Retinal pigment epithelial cell (primary cell): ENCODE results near the gene MOV10L1.
"Not testable (repeated sequence)": the region's sequence is repeated elsewhere in the genome, so short reads cannot be mapped to it uniquely, and the experiment has no call there.

Experiments used
- DNase-seq: peaks from one replicate; pipeline ENCODE4 v3.0.0-alpha.2; 2010; ENCODE audit warnings: low read depth
- H3K4me3 ChIP-seq: 2 replicates; pipeline ENCODE4 v1.5.1; 2011; ENCODE audit warnings: mild to moderate bottlenecking, low read length, control low read depth, moderate library complexity
- CTCF ChIP-seq: conservative IDR thresholded peaks from 2 replicates; pipeline ENCODE4 v1.5.1; 2011; ENCODE audit warnings: low read depth, low read length, control low read depth, inconsistent platforms

Gene MOV10L1

GRCh38 chr22:50086526-50086925 is 3.3 kb upstream of the MOV10L1 start:
- no peak for TF ChIP-seq CTCF
- no peak overlapping the region for H3K4me3 ChIP-seq
- DNase-seq: peak; percentile 11

- H3K4me3 ChIP-seq, DNase-seq: not testable (repeated sequence)
These were observed 2.8 kb upstream of the MOV10L1 start for GRCh38 chr22:50086975-50087374.

GRCh38 chr22:50087646-50088045 is 2.2 kb upstream of the MOV10L1 start:
- no peak overlapping the region for H3K4me3 ChIP-seq
- no peak for TF ChIP-seq CTCF
- no peak for DNase-seq

- no peak overlapping the region for H3K4me3 ChIP-seq
- TF ChIP-seq CTCF: no peak
- DNase-seq: no peak
These were observed 1.7 kb upstream of the MOV10L1 start for GRCh38 chr22:50088096-50088495.

GRCh38 chr22:50089231-50089630 is 575 bp upstream of the MOV10L1 start:
- no peak overlapping the region for H3K4me3 ChIP-seq
- no peak for DNase-seq
- no peak for TF ChIP-seq CTCF

- no peak overlapping the region for H3K4me3 ChIP-seq
- no peak for TF ChIP-seq CTCF
- no peak for DNase-seq
These were observed 557 bp downstream of the MOV10L1 start for GRCh38 chr22:50090412-50090714.

GRCh38 chr22:50091092-50091768 is 1.4 kb downstream of the MOV10L1 start:
- no peak overlapping the region for H3K4me3 ChIP-seq
- DNase-seq: no peak
- no peak for TF ChIP-seq CTCF

- no peak for TF ChIP-seq CTCF
- DNase-seq: no peak
- no peak overlapping the region for H3K4me3 ChIP-seq
These were observed 2.5 kb downstream of the MOV10L1 start for GRCh38 chr22:50092342-50092741.
